Measurements from ENCODE around the gene LRRD1.

DNA sequence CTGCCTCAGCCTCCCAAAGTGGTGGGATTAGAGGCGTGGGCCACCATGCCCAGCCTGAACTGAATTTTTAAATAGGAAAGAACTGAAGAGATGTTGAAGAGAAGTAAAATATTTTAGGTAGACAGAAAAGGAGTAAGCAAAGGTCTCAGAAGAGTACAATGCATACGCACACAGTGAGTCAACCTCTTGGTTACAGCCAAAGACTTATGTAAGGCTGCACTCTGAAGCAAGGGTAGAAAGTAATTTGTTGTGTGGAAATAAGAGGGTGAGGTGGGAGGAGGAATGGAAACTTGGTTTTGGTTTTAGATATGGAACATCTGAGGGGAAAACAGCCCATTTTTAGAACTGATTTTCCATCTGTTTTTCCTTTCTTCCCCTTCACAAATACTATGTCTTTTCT is 49.2 kb upstream of the LRRD1 start:
- TF ChIP-seq, protein P1, sequence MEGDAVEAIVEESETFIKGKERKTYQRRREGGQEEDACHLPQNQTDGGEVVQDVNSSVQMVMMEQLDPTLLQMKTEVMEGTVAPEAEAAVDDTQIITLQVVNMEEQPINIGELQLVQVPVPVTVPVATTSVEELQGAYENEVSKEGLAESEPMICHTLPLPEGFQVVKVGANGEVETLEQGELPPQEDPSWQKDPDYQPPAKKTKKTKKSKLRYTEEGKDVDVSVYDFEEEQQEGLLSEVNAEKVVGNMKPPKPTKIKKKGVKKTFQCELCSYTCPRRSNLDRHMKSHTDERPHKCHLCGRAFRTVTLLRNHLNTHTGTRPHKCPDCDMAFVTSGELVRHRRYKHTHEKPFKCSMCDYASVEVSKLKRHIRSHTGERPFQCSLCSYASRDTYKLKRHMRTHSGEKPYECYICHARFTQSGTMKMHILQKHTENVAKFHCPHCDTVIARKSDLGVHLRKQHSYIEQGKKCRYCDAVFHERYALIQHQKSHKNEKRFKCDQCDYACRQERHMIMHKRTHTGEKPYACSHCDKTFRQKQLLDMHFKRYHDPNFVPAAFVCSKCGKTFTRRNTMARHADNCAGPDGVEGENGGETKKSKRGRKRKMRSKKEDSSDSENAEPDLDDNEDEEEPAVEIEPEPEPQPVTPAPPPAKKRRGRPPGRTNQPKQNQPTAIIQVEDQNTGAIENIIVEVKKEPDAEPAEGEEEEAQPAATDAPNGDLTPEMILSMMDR (IDR thresholded peaks at IDR 0.05), result no peak
- no peak for TF ChIP-seq POLR2A (IDR thresholded peaks at IDR 0.05)

Measured in body of pancreas (tissue), 4 donors.